G401 (cell line): Measurements from ENCODE around the gene RNFT1. TPM values are rescaled to one million over a fixed set of nuclear protein-coding genes. Genes with fewer than 3 reads are reported as not detected.
A peak's percentile ranks its signal among the peaks of the same experiment; 100 is the strongest.
"Not testable (repeated sequence)": the region's sequence is repeated elsewhere in the genome, so short reads cannot be mapped to it uniquely, and the experiment has no call there.

ENCODE experiments used
- DNase-seq: peaks from one replicate; pipeline ENCODE4 v3.0.0-alpha.2; 2015; ENCODE audit warnings: low spot score
- in situ Hi-C: cut with HindIII; loops from 2 replicates; pipeline ENCODE4 v1.10.0; 2016; ENCODE audit warnings: low sequenced_read_pairs, mixed read lengths
- total RNA-seq: library from RNA; depleted of rRNA; stranded (reverse); fragments of >200 nt; shearing (Covaris generic); gene quantifications from 2 replicates; pipeline ENCODE4 v1.2.3, GENCODE V29; 2014; rRNA removed

The RNFT1 gene
- 9.4 and 19.4 TPM in 2 replicates for total RNA-seq

DNA sequence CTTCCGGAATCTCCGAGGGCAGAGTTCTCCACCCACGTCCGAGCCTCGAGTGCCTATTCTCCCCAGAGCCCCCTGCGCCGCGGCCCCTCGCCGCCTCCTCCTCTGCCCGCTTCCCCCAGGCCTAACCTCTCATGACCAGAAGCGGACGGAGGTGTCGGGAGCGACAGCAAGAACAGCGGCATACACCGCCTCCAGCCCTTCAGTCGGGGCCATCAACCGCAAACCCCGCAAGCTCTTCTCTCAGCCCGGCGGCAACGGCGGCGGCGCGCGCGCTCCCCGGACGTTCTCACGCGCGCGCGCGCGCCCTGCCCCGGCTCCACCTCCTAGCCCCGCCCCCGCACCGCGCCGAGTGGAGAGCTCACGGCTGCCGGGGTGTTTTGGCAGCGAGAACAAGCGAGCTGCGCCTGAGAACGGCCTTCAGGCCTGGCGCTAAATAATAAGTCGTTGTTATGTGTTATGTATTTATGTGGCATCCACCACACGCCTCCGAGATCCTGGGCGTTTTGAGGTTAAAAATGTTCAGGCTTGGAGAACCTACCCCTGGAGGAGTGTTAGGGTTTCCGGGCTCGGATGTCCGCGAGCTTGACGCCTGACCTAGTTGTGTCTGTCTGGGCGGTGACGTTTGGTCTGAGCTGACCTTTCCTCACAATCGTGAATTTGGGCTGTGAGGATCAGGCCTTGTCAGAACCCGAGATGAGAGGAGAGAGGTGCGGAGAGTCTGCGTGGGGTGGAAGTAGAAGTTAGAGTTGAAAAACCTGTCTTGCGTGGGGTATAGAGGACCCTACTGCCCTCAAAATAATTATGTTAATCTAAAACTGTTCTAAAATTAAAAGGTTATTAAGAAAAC lies at the start of gene RNFT1:
RNFT1 (minus strand) TSS at position 259 of the 847 bp plus-strand sequence; CDS start at position 182, 77 bp downstream.
- DNase-seq = peak; percentile 88
- in situ Hi-C loops = no loop called here

GRCh38 chr17:60009326-60009725 lies 44.8 kb upstream of the RNFT1 start:
- DNase-seq, in situ Hi-C loops: not testable (repeated sequence)

GRCh38 chr17:60008377-60008776 lies 43.8 kb upstream of the RNFT1 start:
- DNase-seq, in situ Hi-C loops: not testable (repeated sequence)

DNA sequence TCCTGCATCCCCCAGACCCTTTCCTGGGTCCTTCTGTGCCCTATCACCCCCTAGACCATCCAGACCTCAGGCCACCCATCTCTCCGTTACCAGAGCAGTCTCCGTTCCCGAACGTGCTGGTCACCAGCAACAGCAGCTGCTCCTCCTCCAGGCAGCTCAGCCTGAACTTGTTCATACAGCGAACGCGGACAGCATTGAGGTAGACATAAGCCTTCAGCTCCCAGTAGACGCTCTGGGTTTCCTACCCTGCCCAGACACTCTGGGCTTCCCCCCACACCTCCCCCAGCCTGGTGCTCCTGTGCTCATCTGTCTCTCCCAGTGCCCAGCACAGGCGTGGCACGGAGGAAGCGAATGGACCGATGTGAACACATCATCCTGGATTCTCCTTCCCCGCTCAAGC lies 41.6 kb upstream of the RNFT1 start:
- in situ Hi-C loops = no loop called here
- no peak for DNase-seq

GRCh38 chr17:60004561-60004960 lies 40.0 kb upstream of the RNFT1 start:
- in situ Hi-C loops, DNase-seq: not testable (repeated sequence)

- in situ Hi-C loops, DNase-seq: not testable (repeated sequence)
Measured at GRCh38 chr17:60002405-60002804, 37.9 kb upstream of the RNFT1 start.

GRCh38 chr17:59996608-59997007 lies 32.1 kb upstream of the RNFT1 start:
- DNase-seq, in situ Hi-C loops: not testable (repeated sequence)

DNA sequence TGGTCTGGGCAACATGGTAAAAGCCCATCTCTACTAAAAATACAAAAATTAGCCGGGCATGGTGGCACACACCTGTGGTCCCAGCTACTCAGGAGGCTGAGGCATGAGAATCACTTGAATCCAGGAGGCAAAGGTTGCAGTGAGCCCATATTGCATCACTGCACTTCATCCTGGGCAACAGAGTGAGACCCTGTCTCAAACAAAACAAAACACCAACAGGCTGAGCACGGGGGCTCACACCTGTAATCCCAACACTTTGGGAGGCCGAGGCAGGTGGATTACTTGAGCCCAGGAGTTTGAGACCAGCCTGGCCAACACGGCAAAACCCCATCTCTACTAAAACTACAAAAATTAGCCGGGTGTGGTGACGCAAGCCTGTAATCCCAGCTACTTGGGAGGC lies 10.6 kb upstream of the RNFT1 start:
- in situ Hi-C loops, DNase-seq: not testable (repeated sequence)

DNA sequence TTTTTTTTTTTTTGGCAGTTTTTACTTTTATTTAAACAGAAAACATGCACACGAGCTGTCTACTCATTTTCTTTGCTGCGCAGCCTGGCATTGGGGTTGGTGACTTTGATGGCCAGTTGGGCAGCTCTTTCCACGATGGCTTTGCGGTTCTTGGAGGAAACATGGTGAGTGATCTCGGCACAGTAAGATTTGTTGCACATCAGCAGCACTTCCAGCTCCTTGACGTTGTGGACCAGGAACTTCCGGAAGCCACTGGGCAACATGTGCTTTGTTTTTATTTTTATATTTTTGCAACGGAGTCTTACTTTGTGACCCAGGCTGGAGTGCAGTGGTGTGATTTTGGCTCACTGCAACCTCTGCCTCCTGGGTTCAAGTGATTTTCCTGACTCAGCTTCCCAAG lies 8.9 kb upstream of the RNFT1 start:
- in situ Hi-C loops, DNase-seq: not testable (repeated sequence)

- no peak for DNase-seq
- in situ Hi-C loops = no loop called here
Measured at GRCh38 chr17:59972778-59973177, 8.2 kb upstream of the RNFT1 start.

- in situ Hi-C loops, DNase-seq: not testable (repeated sequence)
Measured at GRCh38 chr17:59971771-59972170, 7.2 kb upstream of the RNFT1 start.

DNA sequence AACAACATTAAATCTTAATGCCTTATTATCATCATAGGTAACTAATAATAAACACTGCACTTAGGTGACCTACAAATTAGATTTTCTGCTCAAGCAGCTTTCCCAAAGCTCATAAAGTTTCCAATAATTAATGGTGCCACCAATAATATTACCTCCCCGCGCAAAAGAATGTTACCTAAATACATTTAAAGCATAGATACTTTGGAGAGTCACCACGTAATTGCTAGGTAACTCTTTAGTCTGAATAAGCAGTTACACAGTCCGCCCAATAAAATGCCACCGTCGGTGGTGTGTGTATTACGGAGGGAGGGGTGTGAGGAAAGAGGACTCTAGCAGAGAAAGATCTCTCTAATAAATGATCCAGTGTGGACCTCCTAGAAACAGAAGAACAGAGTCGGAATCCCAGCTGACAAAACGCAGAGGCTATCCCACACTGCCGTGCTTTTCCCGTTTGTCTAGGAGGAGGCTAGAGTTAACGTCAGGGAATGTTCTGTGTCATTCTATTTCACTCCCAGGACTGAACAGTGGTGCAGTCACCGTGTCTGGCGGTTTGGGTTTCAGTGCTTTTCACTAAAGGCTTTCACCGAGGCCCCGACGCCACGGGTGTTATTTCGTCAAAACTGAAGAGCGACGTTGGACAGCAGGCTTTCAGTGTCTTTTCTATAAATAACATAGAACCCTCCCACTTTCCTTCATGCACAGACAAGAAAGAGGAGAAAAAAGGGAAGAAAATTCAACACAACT lies 630 bp downstream of the RNFT1 start:
- in situ Hi-C loops = no loop called here

GRCh38 chr17:59962739-59963318 lies 1.7 kb downstream of the RNFT1 start:
- in situ Hi-C loops = no loop called here
- peak; percentile 17 for DNase-seq

More for the DNA sequence above, 630 bp downstream of the RNFT1 start:
- DNase-seq = peak; percentile 73

- in situ Hi-C loops, DNase-seq: not testable (repeated sequence)
Measured at GRCh38 chr17:59959574-59959973, 5.0 kb downstream of the RNFT1 start.

DNA sequence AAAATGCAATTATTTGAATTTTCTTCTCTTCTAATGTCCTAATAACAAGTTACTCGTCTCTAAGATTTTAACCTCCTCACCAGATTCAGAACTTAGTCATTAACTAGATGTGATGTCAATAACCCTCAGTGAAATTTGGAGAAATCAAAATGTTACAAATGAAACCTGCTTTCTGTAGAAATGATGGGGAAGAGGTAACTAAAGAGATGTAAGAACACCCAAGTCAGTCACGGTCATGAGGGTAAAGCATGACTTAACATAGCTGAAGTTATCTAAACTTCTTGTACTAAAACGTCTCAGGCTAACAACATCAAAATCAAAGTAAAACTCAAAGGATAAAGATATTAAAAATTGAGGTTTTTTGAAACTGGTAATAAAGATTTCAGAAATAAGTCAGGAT lies 9.7 kb downstream of the RNFT1 start:
- DNase-seq = no peak
- in situ Hi-C loops = no loop called here

DNA sequence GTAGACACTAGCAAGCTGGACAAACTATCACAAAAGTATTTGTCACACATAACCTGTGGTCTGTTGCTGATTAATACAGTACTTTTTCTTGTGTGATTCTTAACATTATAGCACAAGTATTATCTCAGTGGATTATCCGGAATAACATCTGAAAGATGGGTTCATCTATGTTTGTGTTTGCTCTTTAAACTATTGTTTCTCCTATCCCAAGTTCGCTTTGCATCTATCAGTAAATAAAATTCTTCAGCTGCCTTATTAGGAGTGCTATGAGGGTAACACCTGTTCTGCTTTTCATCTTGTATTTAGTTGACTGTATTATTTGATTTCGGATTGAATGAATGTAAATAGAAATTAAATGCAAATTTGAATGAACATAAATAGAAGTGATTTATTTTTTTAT lies 14.5 kb downstream of the RNFT1 start:
- in situ Hi-C loops = no loop called here
- DNase-seq = no peak

DNA sequence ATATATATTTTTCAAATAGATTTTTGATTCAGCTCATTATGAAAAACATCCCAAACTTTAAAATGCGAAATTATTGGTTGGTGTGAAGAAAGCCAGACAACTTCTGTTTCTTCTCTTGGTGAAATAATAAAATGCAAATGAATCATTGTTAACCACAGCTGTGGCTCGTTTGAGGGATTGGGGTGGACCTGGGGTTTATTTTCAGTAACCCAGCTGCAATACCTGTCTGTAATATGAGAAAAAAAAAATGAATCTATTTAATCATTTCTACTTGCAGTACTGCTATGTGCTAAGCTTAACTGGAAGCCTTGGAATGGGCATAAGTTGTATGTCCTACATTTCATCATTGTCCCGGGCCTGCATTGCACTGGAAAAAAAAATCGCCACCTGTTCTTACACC lies 17.2 kb downstream of the RNFT1 start:
- in situ Hi-C loops, DNase-seq: not testable (repeated sequence)

GRCh38 chr17:59946433-59946832 lies 18.1 kb downstream of the RNFT1 start:
- DNase-seq, in situ Hi-C loops: not testable (repeated sequence)

- DNase-seq = no peak
- in situ Hi-C loops = no loop called here
Measured at GRCh38 chr17:59941131-59941530, 23.4 kb downstream of the RNFT1 start.

GRCh38 chr17:59940697-59941096 lies 23.8 kb downstream of the RNFT1 start:
- in situ Hi-C loops, DNase-seq: not testable (repeated sequence)
